ENCODE results near the gene DENND1A.
"Not testable (repeated sequence)": the region's sequence is repeated elsewhere in the genome, so short reads cannot be mapped to it uniquely, and the experiment has no call there.

DENND1A gene

GRCh38 chr9:123815856-123816255, 114.1 kb downstream of the DENND1A start:
- DNase-seq (ENCODE audit: low spot score), result not testable (repeated sequence)

- no peak for DNase-seq (ENCODE audit: low spot score)
These were observed 115.4 kb downstream of the DENND1A start for GRCh38 chr9:123814496-123814895.

- no peak for DNase-seq (ENCODE audit: low spot score)
These were observed 116.9 kb downstream of the DENND1A start for GRCh38 chr9:123812984-123813383.

- DNase-seq (ENCODE audit: low spot score), result no peak
These were observed 122.7 kb downstream of the DENND1A start for GRCh38 chr9:123807251-123807650.

- no peak for DNase-seq (ENCODE audit: low spot score)
These were observed 123.1 kb downstream of the DENND1A start for GRCh38 chr9:123806829-123807228.

- no peak for DNase-seq (ENCODE audit: low spot score)
These were observed 131.7 kb downstream of the DENND1A start for GRCh38 chr9:123798195-123798594.

GRCh38 chr9:123796618-123797484, 133.1 kb downstream of the DENND1A start:
- no peak for DNase-seq (ENCODE audit: low spot score)

- no peak for DNase-seq (ENCODE audit: low spot score)
These were observed 133.8 kb downstream of the DENND1A start for GRCh38 chr9:123796094-123796493.

GRCh38 chr9:123795336-123795735, 134.6 kb downstream of the DENND1A start:
- DNase-seq (ENCODE audit: low spot score), result no peak

GRCh38 chr9:123792501-123792900, 137.4 kb downstream of the DENND1A start:
- DNase-seq (ENCODE audit: low spot score), result no peak

GRCh38 chr9:123789554-123790292, 140.2 kb downstream of the DENND1A start:
- DNase-seq (ENCODE audit: low spot score), result no peak

- no peak for DNase-seq (ENCODE audit: low spot score)
These were observed 142.5 kb downstream of the DENND1A start for GRCh38 chr9:123787416-123787815.

- no peak for DNase-seq (ENCODE audit: low spot score)
These were observed 145.4 kb downstream of the DENND1A start for GRCh38 chr9:123784518-123784917.

- no peak for DNase-seq (ENCODE audit: low spot score)
These were observed 151.6 kb downstream of the DENND1A start for GRCh38 chr9:123778232-123778902.

GRCh38 chr9:123776708-123777537, 153.0 kb downstream of the DENND1A start:
- DNase-seq (ENCODE audit: low spot score), result no peak

GRCh38 chr9:123775289-123776284, 154.3 kb downstream of the DENND1A start:
- DNase-seq (ENCODE audit: low spot score), result no peak

- DNase-seq (ENCODE audit: low spot score), result no peak
These were observed 156.1 kb downstream of the DENND1A start for GRCh38 chr9:123773783-123774182.

- DNase-seq (ENCODE audit: low spot score), result no peak
These were observed 157.0 kb downstream of the DENND1A start for GRCh38 chr9:123772967-123773366.

- DNase-seq (ENCODE audit: low spot score), result no peak
These were observed 157.6 kb downstream of the DENND1A start for GRCh38 chr9:123772374-123772773.

GRCh38 chr9:123771690-123772089, 158.2 kb downstream of the DENND1A start:
- no peak for DNase-seq (ENCODE audit: low spot score)

Measured in CD4-positive, alpha-beta T cell treated with Interleukin-6 at 100 ng/mL for 8 hours (primary cell).